Measurements from ENCODE around the gene PFKFB2. TPM values are rescaled to one million over a fixed set of nuclear protein-coding genes. Genes with fewer than 3 reads are reported as not detected.

PFKFB2 gene
- total RNA-seq, 2 experiments from 2014 or later, result 2.1 to 2.5 TPM

GRCh38 chr1:207059881-207060280 is 6.8 kb downstream of the PFKFB2 start:
- ChIA-PET CTCF (interaction anchor here (0.8 to 1.6 kb wide), 5 partner anchors 10 to 345 kb away, joined by 3 to 7 read pairs (median 4); no protein-coding TSS in a partner anchor), POLR2A (no interaction called here)
- no peak overlapping the region for H3K27ac Mint-ChIP-seq
- no peaks in the 10 kb centered on the region for H3K4me1 Mint-ChIP-seq (ENCODE audit: low read depth)
- H3K27me3 Mint-ChIP-seq, result no peaks in the 10 kb centered on the region
- intact Hi-C loops (cut with micrococcal nuclease), result no loop called here
- no peak overlapping the region for H3K4me3 Mint-ChIP-seq
- H3K36me3 Mint-ChIP-seq, result no peaks in the 10 kb centered on the region
- no peaks in the 10 kb centered on the region for H3K9me3 Mint-ChIP-seq
- DNase-seq, result no peak

- ChIA-PET POLR2A (no interaction called here), CTCF (interaction anchor here (0.8 to 1.6 kb wide), 4 partner anchors 11 to 344 kb away, joined by 3 to 7 read pairs (median 4); no protein-coding TSS in a partner anchor)
- no peaks in the 10 kb centered on the region for H3K27me3 Mint-ChIP-seq
- no peaks in the 10 kb centered on the region for H3K36me3 Mint-ChIP-seq
- intact Hi-C loops (cut with micrococcal nuclease), result no loop called here
- no peak for DNase-seq
- no peak overlapping the region for H3K27ac Mint-ChIP-seq
- no peaks in the 10 kb centered on the region for H3K4me1 Mint-ChIP-seq (ENCODE audit: low read depth)
- no peak overlapping the region for H3K4me3 Mint-ChIP-seq
- H3K9me3 Mint-ChIP-seq, result no peaks in the 10 kb centered on the region
These were observed 7.5 kb downstream of the PFKFB2 start for GRCh38 chr1:207060596-207060995.

- CTCF ChIA-PET, result no interaction called here
- intact Hi-C loops (cut with micrococcal nuclease), result no loop called here
- POLR2A ChIA-PET, result no interaction called here
These were observed 9.0 kb downstream of the PFKFB2 start for GRCh38 chr1:207062058-207062457.

GRCh38 chr1:207063014-207063413 is 9.9 kb downstream of the PFKFB2 start:
- H3K4me1 Mint-ChIP-seq (ENCODE audit: low read depth), result no peaks in the 10 kb centered on the region
- no peak for DNase-seq
- no peaks in the 10 kb centered on the region for H3K27me3 Mint-ChIP-seq
- intact Hi-C loops (cut with micrococcal nuclease), result no loop called here
- no peaks in the 10 kb centered on the region for H3K36me3 Mint-ChIP-seq
- ChIA-PET CTCF (no interaction called here), POLR2A (no interaction called here)
- no peak overlapping the region for H3K4me3 Mint-ChIP-seq
- H3K27ac Mint-ChIP-seq, result no peak overlapping the region
- no peaks in the 10 kb centered on the region for H3K9me3 Mint-ChIP-seq

More at GRCh38 chr1:207062058-207062457, 9.0 kb downstream of the PFKFB2 start:
- DNase-seq, result no peak
- H3K4me1 Mint-ChIP-seq (ENCODE audit: low read depth), result no peaks in the 10 kb centered on the region
- no peaks in the 10 kb centered on the region for H3K27me3 Mint-ChIP-seq
- H3K27ac Mint-ChIP-seq, result no peak overlapping the region
- H3K4me3 Mint-ChIP-seq, result no peak overlapping the region
- H3K9me3 Mint-ChIP-seq, result no peaks in the 10 kb centered on the region
- H3K36me3 Mint-ChIP-seq, result no peaks in the 10 kb centered on the region

- no peaks in the 10 kb centered on the region for H3K4me1 Mint-ChIP-seq (ENCODE audit: low read depth)
- H3K9me3 Mint-ChIP-seq, result no peaks in the 10 kb centered on the region
- intact Hi-C loops (cut with micrococcal nuclease), result no loop called here
- ChIA-PET POLR2A (no interaction called here), CTCF (no interaction called here)
- no peak overlapping the region for H3K27ac Mint-ChIP-seq
- no peak overlapping the region for H3K4me3 Mint-ChIP-seq
- no peaks in the 10 kb centered on the region for H3K27me3 Mint-ChIP-seq
- DNase-seq, result no peak
- H3K36me3 Mint-ChIP-seq, result no peaks in the 10 kb centered on the region
These were observed 11.5 kb downstream of the PFKFB2 start for GRCh38 chr1:207064561-207064960.

- H3K27me3 Mint-ChIP-seq, result no peaks in the 10 kb centered on the region
- H3K4me1 Mint-ChIP-seq (ENCODE audit: low read depth), result peaks cover 7% of the 10 kb centered on the region
- ChIA-PET POLR2A (no interaction called here), CTCF (no interaction called here)
- intact Hi-C loops (cut with micrococcal nuclease), result no loop called here
- H3K36me3 Mint-ChIP-seq, result no peaks in the 10 kb centered on the region
- H3K27ac Mint-ChIP-seq, result no peak overlapping the region
- no peaks in the 10 kb centered on the region for H3K9me3 Mint-ChIP-seq
- H3K4me3 Mint-ChIP-seq, result no peak overlapping the region
- no peak for DNase-seq
These were observed 14.1 kb downstream of the PFKFB2 start for GRCh38 chr1:207067185-207067584.

GRCh38 chr1:207067665-207068064 is 14.6 kb downstream of the PFKFB2 start:
- DNase-seq, result no peak
- Mint-ChIP-seq H3K27ac (no peak overlapping the region), H3K36me3 (no peaks in the 10 kb centered on the region), H3K27me3 (no peaks in the 10 kb centered on the region), H3K9me3 (no peaks in the 10 kb centered on the region), H3K4me3 (no peak overlapping the region), H3K4me1 (ENCODE audit: low read depth) (peaks cover 7% of the 10 kb centered on the region)
- intact Hi-C loops (cut with micrococcal nuclease), result no loop called here
- POLR2A ChIA-PET, result interaction anchor here (0.6 kb wide), 1 partner anchor 23 kb away, joined by 3 read pairs; no protein-coding TSS in a partner anchor
- CTCF ChIA-PET, result interaction anchor here (0.7 to 1.1 kb wide), 2 partner anchors 333 to 337 kb away, joined by 3 read pairs; no protein-coding TSS in a partner anchor

GRCh38 chr1:207069061-207069460 is 16.0 kb downstream of the PFKFB2 start:
- DNase-seq, result no peak

GRCh38 chr1:207069858-207070506 is 16.9 kb downstream of the PFKFB2 start:
- Mint-ChIP-seq H3K27me3 (no peaks in the 10 kb centered on the region), H3K36me3 (no peaks in the 10 kb centered on the region), H3K4me1 (ENCODE audit: low read depth) (peaks cover 7% of the 10 kb centered on the region), H3K27ac (no peak overlapping the region), H3K4me3 (no peak overlapping the region), H3K9me3 (no peaks in the 10 kb centered on the region)
- intact Hi-C loops (cut with micrococcal nuclease), result no loop called here
- no peak for DNase-seq
- ChIA-PET CTCF (interaction anchor here (2.2 kb wide), 1 partner anchor 20 kb away, joined by 6 read pairs; no protein-coding TSS in a partner anchor), POLR2A (no interaction called here)

More at GRCh38 chr1:207069061-207069460, 16.0 kb downstream of the PFKFB2 start:
- CTCF ChIA-PET, result interaction anchor here (2.2 kb wide), 1 partner anchor 19 kb away, joined by 6 read pairs; no protein-coding TSS in a partner anchor
- Mint-ChIP-seq H3K27me3 (no peaks in the 10 kb centered on the region), H3K4me1 (ENCODE audit: low read depth) (peaks cover 7% of the 10 kb centered on the region), H3K27ac (no peak overlapping the region), H3K4me3 (no peak overlapping the region), H3K9me3 (no peaks in the 10 kb centered on the region), H3K36me3 (no peaks in the 10 kb centered on the region)
- POLR2A ChIA-PET, result no interaction called here
- intact Hi-C loops (cut with micrococcal nuclease), result no loop called here

- intact Hi-C loops (cut with micrococcal nuclease), result no loop called here
- no peak for DNase-seq
- ChIA-PET CTCF (interaction anchor here (0.7 to 2.2 kb wide), 4 partner anchors 11 to 178 kb away, joined by 3 to 6 read pairs (median 4); no protein-coding TSS in a partner anchor), POLR2A (no interaction called here)
- Mint-ChIP-seq H3K4me3 (no peak overlapping the region), H3K9me3 (no peaks in the 10 kb centered on the region), H3K27ac (no peak overlapping the region), H3K27me3 (peaks cover 1% of the 10 kb centered on the region), H3K36me3 (no peaks in the 10 kb centered on the region), H3K4me1 (ENCODE audit: low read depth) (peaks cover 7% of the 10 kb centered on the region)
These were observed 17.7 kb downstream of the PFKFB2 start for GRCh38 chr1:207070811-207071210.

GRCh38 chr1:207071426-207071825 is 18.4 kb downstream of the PFKFB2 start:
- Mint-ChIP-seq H3K4me1 (ENCODE audit: low read depth) (peaks cover 7% of the 10 kb centered on the region), H3K4me3 (no peak overlapping the region), H3K27me3 (peaks cover 1% of the 10 kb centered on the region), H3K27ac (no peak overlapping the region), H3K36me3 (no peaks in the 10 kb centered on the region), H3K9me3 (no peaks in the 10 kb centered on the region)
- DNase-seq, result no peak
- ChIA-PET CTCF (interaction anchor here (0.5 to 1.3 kb wide), 4 partner anchors 12 to 177 kb away, joined by 3 to 4 read pairs (median 4); no protein-coding TSS in a partner anchor), POLR2A (no interaction called here)
- intact Hi-C loops (cut with micrococcal nuclease), result no loop called here

GRCh38 chr1:207072233-207072632 is 19.2 kb downstream of the PFKFB2 start:
- POLR2A ChIA-PET, result no interaction called here
- Mint-ChIP-seq H3K36me3 (no peaks in the 10 kb centered on the region), H3K27ac (no peak overlapping the region), H3K9me3 (no peaks in the 10 kb centered on the region), H3K4me1 (ENCODE audit: low read depth) (peaks cover 7% of the 10 kb centered on the region), H3K27me3 (peaks cover 5% of the 10 kb centered on the region), H3K4me3 (no peak overlapping the region)
- no peak for DNase-seq
- CTCF ChIA-PET, result interaction anchor here (0.5 to 1.9 kb wide), 3 partner anchors 13 to 44 kb away, joined by 3 to 6 read pairs (median 4); no protein-coding TSS in a partner anchor
- intact Hi-C loops (cut with micrococcal nuclease), result no loop called here

Data from activated CD4-positive, alpha-beta memory T cell treated with anti-CD3 and anti-CD28 coated beads for 36 hours (primary cell).